ENCODE measurements around the gene SPTBN4. TPM values are rescaled to one million over a fixed set of nuclear protein-coding genes. Genes with fewer than 3 reads are reported as not detected.

Gene SPTBN4
- total RNA-seq, 2 donors from 2014 or later, result 0.79 to 2.0 TPM

GRCh38 chr19:40420766-40421765 lies 45.7 kb upstream of the SPTBN4 start:
- Mint-ChIP-seq H3K27ac (peak overlapping the region; percentile 95), H3K9me3 (no peaks in the 10 kb centered on the region), H3K36me3 (ENCODE audit: low read depth) (peaks cover 5% of the 10 kb centered on the region), H3K4me3 (peak overlapping the region; percentile 68), H3K27me3 (ENCODE audit: insufficient read depth) (no peaks in the 10 kb centered on the region), H3K4me1 (peaks cover 10% of the 10 kb centered on the region)
- Histone ChIP-seq H3K27ac (ENCODE audit: low read depth, low read length) (peak overlapping the region; percentile 87), H3K9ac (ENCODE audit: extremely low read depth, low read length, poor library complexity, severe bottlenecking) (peak overlapping the region; percentile 74), H3K4me1 (ENCODE audit: control insufficient read depth, insufficient read depth, low read length) (no peaks in the 10 kb centered on the region), H3K4me3 (ENCODE audit: low read length) (peak overlapping the region; percentile 88), H3K27me3 (ENCODE audit: control insufficient read depth, insufficient read depth, low read length, poor library complexity, severe bottlenecking) (no peaks in the 10 kb centered on the region), H3K9me3 (ENCODE audit: control insufficient read depth, low read length) (no peaks in the 10 kb centered on the region), H3K36me3 (ENCODE audit: control insufficient read depth, insufficient read depth, low read length) (peaks cover 10% of the 10 kb centered on the region)
- TF ChIP-seq, protein P1, sequence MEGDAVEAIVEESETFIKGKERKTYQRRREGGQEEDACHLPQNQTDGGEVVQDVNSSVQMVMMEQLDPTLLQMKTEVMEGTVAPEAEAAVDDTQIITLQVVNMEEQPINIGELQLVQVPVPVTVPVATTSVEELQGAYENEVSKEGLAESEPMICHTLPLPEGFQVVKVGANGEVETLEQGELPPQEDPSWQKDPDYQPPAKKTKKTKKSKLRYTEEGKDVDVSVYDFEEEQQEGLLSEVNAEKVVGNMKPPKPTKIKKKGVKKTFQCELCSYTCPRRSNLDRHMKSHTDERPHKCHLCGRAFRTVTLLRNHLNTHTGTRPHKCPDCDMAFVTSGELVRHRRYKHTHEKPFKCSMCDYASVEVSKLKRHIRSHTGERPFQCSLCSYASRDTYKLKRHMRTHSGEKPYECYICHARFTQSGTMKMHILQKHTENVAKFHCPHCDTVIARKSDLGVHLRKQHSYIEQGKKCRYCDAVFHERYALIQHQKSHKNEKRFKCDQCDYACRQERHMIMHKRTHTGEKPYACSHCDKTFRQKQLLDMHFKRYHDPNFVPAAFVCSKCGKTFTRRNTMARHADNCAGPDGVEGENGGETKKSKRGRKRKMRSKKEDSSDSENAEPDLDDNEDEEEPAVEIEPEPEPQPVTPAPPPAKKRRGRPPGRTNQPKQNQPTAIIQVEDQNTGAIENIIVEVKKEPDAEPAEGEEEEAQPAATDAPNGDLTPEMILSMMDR (conservative IDR thresholded peaks at IDR 0.05), result peak; percentile 98
- DNase-seq, result peak; percentile 96
- WGBS, 2 experiments (ENCODE audit: insufficient coverage in 1 of 2, insufficient read length in 1 of 2), result 5 to 11% methylated on average over 20 to 56 of the region's 56 CpGs

- TF ChIP-seq, protein P1 (conservative IDR thresholded peaks at IDR 0.05), result no peak
- H3K9me3 ChIP-seq (ENCODE audit: control insufficient read depth, low read length), result no peaks in the 10 kb centered on the region
- H3K27me3 ChIP-seq (ENCODE audit: control insufficient read depth, insufficient read depth, low read length, poor library complexity, severe bottlenecking), result no peaks in the 10 kb centered on the region
- Mint-ChIP-seq H3K4me1 (peaks cover 10% of the 10 kb centered on the region), H3K9me3 (no peaks in the 10 kb centered on the region), H3K36me3 (ENCODE audit: low read depth) (peaks cover 5% of the 10 kb centered on the region), H3K4me3 (peak overlapping the region; percentile 68), H3K27me3 (ENCODE audit: insufficient read depth) (peaks cover under 1% of the 10 kb centered on the region), H3K27ac (peak overlapping the region; percentile 95)
- H3K27ac ChIP-seq (ENCODE audit: low read depth, low read length), result no peak overlapping the region
- H3K4me1 ChIP-seq (ENCODE audit: control insufficient read depth, insufficient read depth, low read length), result no peaks in the 10 kb centered on the region
- peaks cover 10% of the 10 kb centered on the region for H3K36me3 ChIP-seq (ENCODE audit: control insufficient read depth, insufficient read depth, low read length)
- no peak overlapping the region for H3K4me3 ChIP-seq (ENCODE audit: low read length)
- no peak overlapping the region for H3K9ac ChIP-seq (ENCODE audit: extremely low read depth, low read length, poor library complexity, severe bottlenecking)
- 94 to 97% methylated on average over 12 to 15 of the region's 16 CpGs for WGBS, 2 experiments (ENCODE audit: insufficient coverage in 1 of 2, insufficient read length in 1 of 2)
- no peak for DNase-seq
Measured at GRCh38 chr19:40421993-40422747, 44.6 kb upstream of the SPTBN4 start.

GRCh38 chr19:40422748-40423566 lies 43.8 kb upstream of the SPTBN4 start:
- 94 to 98% methylated on average over 25 to 31 of the region's 31 CpGs for WGBS, 2 experiments (ENCODE audit: insufficient coverage in 1 of 2, insufficient read length in 1 of 2)
- H3K4me3 ChIP-seq (ENCODE audit: low read length), result no peak overlapping the region
- Mint-ChIP-seq H3K4me1 (peaks cover 10% of the 10 kb centered on the region), H3K9me3 (no peaks in the 10 kb centered on the region), H3K4me3 (no peak overlapping the region), H3K27me3 (ENCODE audit: insufficient read depth) (peaks cover 1% of the 10 kb centered on the region), H3K36me3 (ENCODE audit: low read depth) (peaks cover 5% of the 10 kb centered on the region), H3K27ac (no peak overlapping the region)
- no peaks in the 10 kb centered on the region for H3K27me3 ChIP-seq (ENCODE audit: control insufficient read depth, insufficient read depth, low read length, poor library complexity, severe bottlenecking)
- no peak overlapping the region for H3K27ac ChIP-seq (ENCODE audit: low read depth, low read length)
- H3K4me1 ChIP-seq (ENCODE audit: control insufficient read depth, insufficient read depth, low read length), result no peaks in the 10 kb centered on the region
- TF ChIP-seq, protein P1 (conservative IDR thresholded peaks at IDR 0.05), result no peak
- no peak overlapping the region for H3K9ac ChIP-seq (ENCODE audit: extremely low read depth, low read length, poor library complexity, severe bottlenecking)
- no peaks in the 10 kb centered on the region for H3K9me3 ChIP-seq (ENCODE audit: control insufficient read depth, low read length)
- DNase-seq, result peak; percentile 53
- H3K36me3 ChIP-seq (ENCODE audit: control insufficient read depth, insufficient read depth, low read length), result peaks cover 10% of the 10 kb centered on the region

All from endodermal cell (in vitro differentiated cells).